K562 (cell line): ENCODE results near the gene LCA5L. TPM values are rescaled to one million over a fixed set of nuclear protein-coding genes. Genes with fewer than 3 reads are reported as not detected.

Experiments
- BCLAF1 ChIP-seq, 2 experiments: fragments of 450-650 bp in 1 of 2; IDR thresholded peaks; 2 replicates each; pipeline ENCODE4 v1.6.1; 2011 to 2017; ENCODE audit warnings: low read depth in 2 of 2, antibody characterized with exemption in 1 of 2, borderline replicate concordance in 1 of 2, low read length in 1 of 2, mild to moderate bottlenecking in 1 of 2, mixed read lengths in 1 of 2; ENCODE audit not compliant: control insufficient read depth in 1 of 2
- DEAF1 ChIP-seq: fragments of 450-650 bp; formaldehyde crosslinking; IDR thresholded peaks from 2 replicates; pipeline ENCODE4 v1.4.0; 2020; ENCODE audit warnings: mild to moderate bottlenecking, moderate library complexity
- DNMT1 ChIP-seq: fragments of 450-650 bp; IDR thresholded peaks from 2 replicates; pipeline ENCODE4 v1.6.1; 2016; ENCODE audit warnings: antibody characterized with exemption, mild to moderate bottlenecking
- HMGN3 ChIP-seq: IDR thresholded peaks from 2 replicates; pipeline ENCODE4 v1.6.1; 2011; ENCODE audit warnings: borderline replicate concordance, low read depth, mild to moderate bottlenecking, mixed read lengths, low read length; ENCODE audit not compliant: insufficient read length; ENCODE audit errors: extremely low read depth
- IRF2 ChIP-seq: sonication (generic); formaldehyde crosslinking; IDR thresholded peaks from 2 replicates; pipeline ENCODE4 v1.8.1; 2022; ENCODE audit warnings: mild to moderate bottlenecking, missing genetic modification reagents
- MNT ChIP-seq, 2 experiments: fragments of 450-650 bp; conservative IDR thresholded peaks; 2 replicates each; pipeline ENCODE4 v1.6.1; 2017; ENCODE audit warnings: mild to moderate bottlenecking in 2 of 2, moderate library complexity in 2 of 2
- NRF1 ChIP-seq, 2 experiments: fragments of 450-650 bp; IDR thresholded peaks in 1 of 2; conservative IDR thresholded peaks in 1 of 2; 2 replicates each; pipeline ENCODE4 v1.6.1; 2014; ENCODE audit warnings: mild to moderate bottlenecking in 2 of 2
- SAFB ChIP-seq: fragments of 200-400 bp; formaldehyde crosslinking; IDR thresholded peaks from 2 replicates; pipeline ENCODE4 v1.6.1; 2017; ENCODE audit warnings: low read depth, low read length, borderline replicate concordance
- SIX5 ChIP-seq, 2 experiments: IDR thresholded peaks; 2 replicates each; pipeline ENCODE4 v1.6.1; 2011; ENCODE audit warnings: low read length in 2 of 2, borderline replicate concordance in 1 of 2, low read depth in 1 of 2, mild to moderate bottlenecking in 1 of 2, moderate library complexity in 1 of 2; ENCODE audit not compliant: insufficient read depth in 1 of 2
- TEAD2 ChIP-seq: fragments of 450-650 bp; IDR thresholded peaks from 2 replicates; pipeline ENCODE4 v1.6.1; 2016; ENCODE audit warnings: missing genetic modification characterization, control low read depth, missing compliant biosample characterization
- TOE1 ChIP-seq, 2 experiments: fragments of 450-650 bp in 1 of 2; sonication (generic) in 1 of 2; formaldehyde crosslinking in 1 of 2; IDR thresholded peaks; 2 replicates each; pipeline versions ENCODE4 v1.7.1 to v1.8.0; 2016 to 2022; ENCODE audit warnings: borderline replicate concordance in 2 of 2, mild to moderate bottlenecking in 2 of 2, antibody characterized with exemption in 1 of 2, inconsistent platforms in 1 of 2, low read depth in 1 of 2, missing genetic modification reagents in 1 of 2, moderate library complexity in 1 of 2
- ZNF592 ChIP-seq: fragments of 450-650 bp; IDR thresholded peaks from 2 replicates; pipeline ENCODE4 v1.6.1; 2017; ENCODE audit warnings: antibody characterized with exemption, mild to moderate bottlenecking
- ZNF76 ChIP-seq: fragments of 250-450 bp; sonication (Bioruptor Pico); IDR thresholded peaks from 2 replicates; pipeline ENCODE4 v1.4.0; 2020; ENCODE audit warnings: mild to moderate bottlenecking, moderate library complexity, borderline replicate concordance
- polyA plus RNA-seq, 8 experiments: library from polyadenylated mRNA; depleted of rRNA in 4 of 8; stranded (reverse) in 5 of 8; unstranded in 3 of 8; fragments of >200 nt; fragmentation: Nextera tagmentation in 2 of 8; fragmentation: Illumina TruSeq in 1 of 8; extraction: Ambion mirVana in 2 of 8; extraction: Trizol in 1 of 8; gene quantifications; 2 replicates each; pipeline versions ENCODE4 v1.2.1 to v1.2.3, GENCODE V29; 2011 to 2014; ENCODE audit warnings: inconsistent platforms in 1 of 8, missing spikeins in 1 of 8
- total RNA-seq, 7 experiments: library from RNA; depleted of rRNA in 6 of 7; stranded (reverse); fragments of >200 nt in 6 of 7; fragmentation: Illumina TruSeq in 2 of 7; extraction: Trizol in 2 of 7; gene quantifications; 2 replicates each; pipeline versions ENCODE4 v1.2.1 to v1.2.3, GENCODE V29; 2011 to 2021; ENCODE audit warnings: low replicate concordance in 1 of 7

LCA5L gene
- total and polyA plus RNA-seq, 9 of the 15 experiments (the other 6 are each of a cell fraction or from before 2014, with no cell fraction given), result 1.8 to 4.9 (median 3.8) TPM

- TF ChIP-seq BCLAF1 (IDR thresholded peaks at IDR 0.05; ENCODE audit: borderline replicate concordance in 1 of 2, control insufficient read depth in 1 of 2, low read depth in 2 of 2, low read length in 1 of 2) (no peak), HMGN3 (peak; percentile 73), SAFB (no peak), TEAD2 (tag) (no peak), ZNF76 (CRISPR knock-in tag) (0 out of 2 replicates have a peak, but pooled peaks have one; percentile 54), ZNF592 (peak; percentile 76), MNT (conservative IDR thresholded peaks at IDR 0.05) (peak; percentile 57 to 78), NRF1 (conservative IDR thresholded peaks at IDR 0.05 in 1 of 2, IDR thresholded peaks at IDR 0.05 in 1 of 2) (peak; percentile 72 to 81), DEAF1 (peak; percentile 91), TOE1 (IDR thresholded peaks at IDR 0.05; ENCODE audit: borderline replicate concordance) (no peak; the same call in none of the 2 replicates), TOE1 (CRISPR knock-in tag; IDR thresholded peaks at IDR 0.05; ENCODE audit: borderline replicate concordance, low read depth) (0 out of 2 replicates have a peak, but pooled peaks have one; percentile 70), DNMT1 (no peak), IRF2 (CRISPR knock-in tag) (no peak), SIX5 (IDR thresholded peaks at IDR 0.05; ENCODE audit: borderline replicate concordance in 1 of 2, insufficient read depth in 1 of 2, low read depth in 1 of 2, low read length in 2 of 2) (no peak)
Measured at GRCh38 chr21:39388038-39388810, 57.4 kb downstream of the LCA5L start (continued).
